Measurements from ENCODE around the gene RIOK3. TPM values are rescaled to one million over a fixed set of nuclear protein-coding genes. Genes with fewer than 3 reads are reported as not detected.
A peak's percentile ranks its signal among the peaks of the same experiment; 100 is the strongest.
"Not testable (repeated sequence)": the region's sequence is repeated elsewhere in the genome, so short reads cannot be mapped to it uniquely, and the experiment has no call there.

Gene RIOK3
- polyA plus RNA-seq, 1 experiment, result 48.2 TPM

DNA sequence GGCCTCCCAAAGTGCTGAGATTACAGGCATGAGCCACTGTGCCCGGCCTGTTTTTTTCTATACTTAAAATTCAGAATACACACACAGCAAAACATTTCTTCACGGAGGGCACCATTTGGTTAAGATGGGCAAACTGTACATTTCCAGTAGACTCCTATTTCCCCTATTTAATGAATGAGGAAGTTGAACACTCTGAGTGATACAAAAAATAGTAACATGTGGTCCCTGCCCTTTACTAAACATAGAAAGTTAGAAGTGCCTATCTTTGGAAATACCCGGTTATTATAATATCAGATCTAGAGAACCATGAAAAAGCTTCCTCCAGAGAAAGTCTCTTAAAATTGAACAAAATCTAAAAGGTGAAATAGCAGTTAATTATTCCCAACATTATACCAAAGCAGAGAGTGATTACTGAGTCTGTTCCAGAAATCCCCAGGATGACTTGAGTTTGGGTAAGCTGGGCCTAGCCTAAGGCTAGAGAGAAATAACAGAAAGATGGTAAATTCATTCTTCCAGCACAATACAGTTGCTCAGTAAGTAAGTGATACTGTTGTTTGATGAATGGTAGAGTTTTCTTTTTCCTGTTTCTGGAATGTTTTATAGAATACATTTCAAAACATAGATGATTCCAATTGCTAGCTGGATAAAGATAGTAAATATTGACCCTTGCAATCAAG is 26.9 kb downstream of the RIOK3 start:
- Histone ChIP-seq H3K4me3 (ENCODE audit: low read depth, low read length) (no peak overlapping the region), H3K9me3 (ENCODE audit: control insufficient read depth, insufficient read depth, low read length) (no peaks in the 10 kb centered on the region), H3K27me3 (ENCODE audit: control insufficient read depth, insufficient read depth, low read length) (no peaks in the 10 kb centered on the region), H3K27ac (ENCODE audit: low read depth, low read length) (no peak overlapping the region)
- POLR2A ChIA-PET, result no interaction called here
- CTCF ChIA-PET, result interaction anchor here (0.7 to 1.5 kb wide), 2 partner anchors 19 to 427 kb away, joined by 3 to 4 read pairs; no protein-coding TSS in a partner anchor
- no peak for DNase-seq (ENCODE audit: low read depth, low spot score)
- TF ChIP-seq CTCF (IDR thresholded peaks at IDR 0.05; ENCODE audit: low read depth, low read length), result no peak

GRCh38 chr18:23484561-23485182 is 31.6 kb downstream of the RIOK3 start:
- no peak for DNase-seq (ENCODE audit: low read depth, low spot score)

DNA sequence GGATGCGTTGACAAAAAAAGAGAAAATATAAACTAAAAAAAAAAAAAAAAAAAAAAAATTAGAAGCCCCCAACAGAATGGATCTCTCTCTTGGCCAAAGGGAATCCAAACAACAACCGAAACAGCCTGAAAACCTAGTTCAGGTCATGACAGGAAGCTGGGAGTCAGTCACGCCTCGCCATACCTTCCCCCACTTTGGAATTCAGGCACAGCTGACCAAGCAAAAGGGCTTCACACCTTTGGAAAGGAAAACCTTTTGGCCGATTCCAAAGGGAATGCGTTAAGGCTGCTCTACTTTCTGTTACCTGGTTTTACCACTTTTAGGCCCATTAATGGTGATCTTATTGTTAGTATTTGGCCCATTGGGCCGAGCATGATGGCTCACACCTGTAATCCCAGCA is 32.3 kb downstream of the RIOK3 start:
- POLR2A ChIA-PET, result no interaction called here
- no peaks in the 10 kb centered on the region for H3K27me3 ChIP-seq (ENCODE audit: control insufficient read depth, insufficient read depth, low read length)
- TF ChIP-seq CTCF (IDR thresholded peaks at IDR 0.05; ENCODE audit: low read depth, low read length), result no peak
- peaks cover 3% of the 10 kb centered on the region; the same call in 1 of the 2 replicates for H3K9me3 ChIP-seq (ENCODE audit: control insufficient read depth, insufficient read depth, low read length)
- no peak for DNase-seq (ENCODE audit: low read depth, low spot score)
- no peak overlapping the region for H3K4me3 ChIP-seq (ENCODE audit: low read depth, low read length)
- CTCF ChIA-PET, result interaction anchor here (1.3 to 1.7 kb wide), 2 partner anchors 13 to 354 kb away, joined by 4 to 9 read pairs; no protein-coding TSS in a partner anchor
- H3K27ac ChIP-seq (ENCODE audit: low read depth, low read length), result no peak overlapping the region

More at GRCh38 chr18:23484561-23485182, 31.6 kb downstream of the RIOK3 start:
- Histone ChIP-seq H3K4me3 (ENCODE audit: low read depth, low read length) (no peak overlapping the region), H3K9me3 (ENCODE audit: control insufficient read depth, insufficient read depth, low read length) (no peaks in the 10 kb centered on the region), H3K27me3 (ENCODE audit: control insufficient read depth, insufficient read depth, low read length) (no peaks in the 10 kb centered on the region), H3K27ac (ENCODE audit: low read depth, low read length) (no peak overlapping the region)
- POLR2A ChIA-PET, result interaction anchor here (0.6 kb wide), 2 partner anchors 60 to 848 kb away, joined by 3 read pairs; no protein-coding TSS in a partner anchor
- TF ChIP-seq CTCF (IDR thresholded peaks at IDR 0.05; ENCODE audit: low read depth, low read length), result no peak
- CTCF ChIA-PET, result interaction anchor here (0.9 to 1.7 kb wide), 3 partner anchors 14 to 453 kb away, joined by 3 to 9 read pairs (median 4); no protein-coding TSS in a partner anchor

DNA sequence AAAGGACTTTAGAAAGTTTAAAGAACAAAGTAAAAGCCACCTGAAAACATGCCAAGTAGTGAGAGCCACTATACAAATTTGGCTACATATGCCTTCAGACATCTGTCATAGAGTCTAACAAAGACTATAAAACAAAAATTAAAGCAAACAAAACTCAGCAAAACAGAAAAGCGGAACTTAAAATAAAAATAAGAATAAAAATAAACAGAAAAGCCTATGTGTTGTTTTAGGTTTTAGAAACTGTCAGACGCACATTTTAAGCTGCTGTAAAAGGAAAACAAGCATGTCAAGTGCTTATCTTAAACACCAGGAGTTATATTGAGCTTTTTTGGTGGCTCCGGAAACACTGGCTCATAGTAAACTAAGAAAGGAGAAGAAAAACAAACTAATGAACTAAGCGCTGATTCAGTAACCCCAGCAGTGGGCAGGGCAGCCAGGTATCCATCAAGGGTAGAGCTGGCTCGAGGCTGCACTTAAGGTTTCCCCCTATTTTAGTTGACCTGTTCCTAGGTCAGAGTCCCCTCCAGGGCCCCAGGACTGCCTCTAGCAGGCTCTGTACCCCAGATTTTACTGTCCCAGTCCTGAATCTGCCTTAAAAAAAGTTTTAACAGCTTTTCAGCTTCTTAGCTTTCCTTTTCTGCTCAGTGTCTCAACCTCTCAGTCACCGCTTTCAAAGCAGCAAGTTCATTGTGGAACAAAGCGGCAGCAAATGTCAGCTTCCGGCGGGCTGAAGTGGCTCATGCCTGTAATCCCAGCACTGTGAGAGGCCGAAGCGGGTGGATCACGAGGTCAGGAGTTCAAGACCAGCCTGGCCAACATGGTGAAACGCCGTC is 34.9 kb downstream of the RIOK3 start:
- CTCF ChIA-PET, result interaction anchor here (1.3 to 2.6 kb wide), 3 partner anchors 9 to 29 kb away, joined by 4 to 15 read pairs (median 9); no protein-coding TSS in a partner anchor
- no peak for TF ChIP-seq CTCF (IDR thresholded peaks at IDR 0.05; ENCODE audit: low read depth, low read length)
- POLR2A ChIA-PET, result interaction anchor here (0.5 to 1.2 kb wide), 4 partner anchors 10 to 984 kb away, joined by 3 to 7 read pairs (median 4); no protein-coding TSS in a partner anchor
- H3K27ac ChIP-seq (ENCODE audit: low read depth, low read length), result no peak overlapping the region
- H3K4me3 ChIP-seq (ENCODE audit: low read depth, low read length), result peak overlapping the region; percentile 29; the same call in 1 of the 2 replicates
- no peaks in the 10 kb centered on the region for H3K27me3 ChIP-seq (ENCODE audit: control insufficient read depth, insufficient read depth, low read length)
- peaks cover 3% of the 10 kb centered on the region; the same call in 1 of the 2 replicates for H3K9me3 ChIP-seq (ENCODE audit: control insufficient read depth, insufficient read depth, low read length)
- no peak for DNase-seq (ENCODE audit: low read depth, low spot score)

- CTCF ChIA-PET, result interaction anchor here (2.4 kb wide), 1 partner anchor 27 kb away, joined by 9 read pairs; no protein-coding TSS in a partner anchor
- H3K27me3 ChIP-seq (ENCODE audit: control insufficient read depth, insufficient read depth, low read length); H3K9me3 ChIP-seq (ENCODE audit: control insufficient read depth, insufficient read depth, low read length); H3K4me3 ChIP-seq (ENCODE audit: low read depth, low read length); DNase-seq (ENCODE audit: low read depth, low spot score); POLR2A ChIA-PET; H3K27ac ChIP-seq (ENCODE audit: low read depth, low read length): not testable (repeated sequence)
These were observed 36.5 kb downstream of the RIOK3 start for GRCh38 chr18:23489586-23489985.
